Stimulated activated CD8-positive, alpha-beta memory T cell treated with anti-CD3 and anti-CD28 coated beads, Interleukin-15, amount 100 ng/mL, for 24 hours (primary cell): ENCODE measurements around the gene SPRED1.
"Not testable (repeated sequence)": the region's sequence is repeated elsewhere in the genome, so short reads cannot be mapped to it uniquely, and the experiment has no call there.

Source experiments
- DNase-seq: peaks from one replicate; pipeline ENCODE4 v3.0.0-alpha.2; 2020; ENCODE audit warnings: low read depth

The SPRED1 gene

DNA sequence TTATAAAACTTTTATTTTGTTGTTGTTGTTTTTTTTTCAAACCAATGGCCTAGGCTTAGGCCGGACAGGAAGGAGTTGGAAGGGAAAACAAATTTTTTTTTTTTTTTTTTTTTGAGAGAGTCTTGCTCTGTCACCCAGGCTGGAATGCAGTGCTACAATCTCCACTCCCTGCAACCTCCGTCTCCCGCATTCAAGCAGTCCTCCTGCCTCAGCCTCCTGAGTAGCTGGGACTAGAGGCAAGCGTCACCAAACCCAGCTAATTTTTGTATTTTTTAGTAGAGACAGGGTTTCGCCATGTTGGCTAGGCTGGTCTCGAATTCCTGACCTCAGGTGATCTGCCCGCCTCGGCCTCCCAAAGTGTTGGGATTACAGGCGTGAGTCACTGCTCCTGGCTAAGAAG is 15.6 kb upstream of the SPRED1 start:
- DNase-seq: not testable (repeated sequence)

DNA sequence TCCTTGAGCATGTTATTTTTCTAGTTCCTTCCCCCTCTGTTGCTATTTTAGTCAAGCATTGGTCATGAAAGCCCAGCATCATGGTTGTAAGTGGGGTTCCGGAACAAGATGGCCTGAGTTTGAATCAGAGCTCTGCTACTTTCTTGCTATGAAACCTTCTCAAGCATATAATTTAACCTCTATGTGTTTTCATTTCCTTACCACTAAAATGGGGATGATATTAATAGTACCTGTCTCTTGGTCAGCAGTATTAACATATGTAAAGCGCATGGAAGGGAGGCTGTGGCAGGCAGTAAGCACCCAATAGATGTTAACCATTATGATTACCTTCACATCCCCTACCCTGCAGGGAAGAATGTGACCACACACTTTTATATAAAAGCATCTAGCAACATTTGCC is 14.3 kb upstream of the SPRED1 start:
- no peak for DNase-seq

DNA sequence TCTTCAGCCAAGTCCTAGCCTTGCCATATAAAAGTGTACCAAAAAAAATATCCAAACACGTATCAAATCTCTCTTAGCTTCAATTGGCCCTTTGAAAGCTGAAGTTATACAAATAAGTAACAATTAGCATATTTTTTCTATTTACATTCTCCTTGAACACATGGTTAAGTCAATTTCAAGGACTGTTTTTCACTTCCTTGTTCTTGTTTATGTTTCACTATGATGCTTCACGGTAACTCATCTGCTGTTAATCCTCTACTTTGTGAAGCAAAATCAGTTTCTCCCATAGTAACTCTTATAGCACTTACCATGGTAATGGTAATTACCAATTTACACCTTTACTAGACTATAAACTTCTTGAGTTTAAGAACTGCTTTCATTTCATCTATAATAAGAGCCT is 10.6 kb upstream of the SPRED1 start:
- DNase-seq: no peak

DNA sequence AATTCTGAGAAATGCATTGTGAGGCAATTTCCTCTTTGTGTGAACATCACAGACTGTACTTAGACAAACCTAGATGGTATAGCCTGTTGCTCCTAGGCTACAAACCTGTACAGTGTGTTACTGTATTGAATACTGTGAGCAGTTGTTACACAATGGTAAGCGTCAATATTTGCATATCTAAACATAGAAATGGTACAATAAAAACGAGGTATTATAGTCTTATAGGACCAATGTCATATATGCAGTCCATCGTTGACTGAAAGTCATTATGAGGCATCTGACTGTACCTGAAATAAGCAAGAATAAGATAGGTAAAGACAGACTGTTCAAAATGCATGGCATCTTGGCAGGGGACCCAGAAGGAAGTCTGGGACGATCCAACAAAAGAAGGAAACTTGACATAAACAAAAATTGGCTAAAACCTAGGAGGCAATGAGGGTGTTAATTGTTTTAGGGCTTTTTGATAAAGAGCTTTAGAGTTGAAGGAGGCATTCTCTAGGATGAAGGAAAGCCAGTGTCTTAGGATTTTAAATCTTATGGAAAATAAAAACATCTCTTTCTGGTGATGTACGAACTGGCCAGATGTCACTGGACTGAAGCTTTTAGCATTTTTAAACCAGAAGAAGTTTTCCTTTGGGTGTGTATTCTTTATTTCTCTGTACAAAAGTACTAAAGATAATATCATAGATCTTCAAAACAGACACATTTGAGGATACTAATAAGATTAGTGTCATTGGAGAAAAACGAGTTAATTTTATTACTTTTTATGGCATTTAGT is 9.2 kb upstream of the SPRED1 start:
- no peak for DNase-seq

DNA sequence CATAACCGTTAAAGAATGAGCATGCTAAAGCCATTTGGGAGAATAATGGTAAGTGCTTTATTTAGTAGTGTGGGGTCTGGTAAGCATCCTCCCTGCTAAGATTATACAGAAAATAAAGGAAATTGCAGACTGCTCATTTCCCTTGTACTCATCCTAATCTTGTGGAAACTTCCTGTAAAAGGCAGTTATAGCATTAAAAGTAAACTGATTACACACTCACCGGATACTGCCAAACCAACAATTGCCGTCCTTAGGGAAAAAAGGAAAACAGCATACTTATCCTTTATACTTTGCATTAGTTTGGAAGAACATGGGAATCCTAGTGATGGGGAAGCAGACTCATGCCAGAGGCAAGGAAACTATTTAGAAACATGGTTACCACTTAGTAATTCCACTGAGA is 5.3 kb upstream of the SPRED1 start:
- no peak for DNase-seq

DNA sequence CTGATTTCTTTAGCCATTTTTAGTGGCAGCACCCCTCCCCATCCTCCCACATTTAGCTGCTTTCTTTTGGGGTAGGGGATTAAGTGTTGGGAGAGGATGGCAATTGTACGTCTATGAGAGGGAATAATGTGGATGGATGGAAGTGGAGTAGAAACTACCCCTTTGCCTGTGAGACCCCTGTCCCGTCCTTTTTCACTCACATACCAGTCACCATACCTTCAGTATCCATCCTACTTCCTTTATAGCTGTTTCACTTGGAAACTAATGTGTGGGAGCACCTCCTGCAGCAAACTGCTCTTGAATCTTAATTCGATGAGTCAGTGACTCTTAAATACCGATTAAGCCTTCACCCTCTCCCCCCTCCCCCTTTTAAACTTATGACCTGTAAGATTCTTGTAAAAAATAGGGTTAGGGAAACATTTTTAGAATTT is 730 bp downstream of the SPRED1 start:
- no peak for DNase-seq

DNA sequence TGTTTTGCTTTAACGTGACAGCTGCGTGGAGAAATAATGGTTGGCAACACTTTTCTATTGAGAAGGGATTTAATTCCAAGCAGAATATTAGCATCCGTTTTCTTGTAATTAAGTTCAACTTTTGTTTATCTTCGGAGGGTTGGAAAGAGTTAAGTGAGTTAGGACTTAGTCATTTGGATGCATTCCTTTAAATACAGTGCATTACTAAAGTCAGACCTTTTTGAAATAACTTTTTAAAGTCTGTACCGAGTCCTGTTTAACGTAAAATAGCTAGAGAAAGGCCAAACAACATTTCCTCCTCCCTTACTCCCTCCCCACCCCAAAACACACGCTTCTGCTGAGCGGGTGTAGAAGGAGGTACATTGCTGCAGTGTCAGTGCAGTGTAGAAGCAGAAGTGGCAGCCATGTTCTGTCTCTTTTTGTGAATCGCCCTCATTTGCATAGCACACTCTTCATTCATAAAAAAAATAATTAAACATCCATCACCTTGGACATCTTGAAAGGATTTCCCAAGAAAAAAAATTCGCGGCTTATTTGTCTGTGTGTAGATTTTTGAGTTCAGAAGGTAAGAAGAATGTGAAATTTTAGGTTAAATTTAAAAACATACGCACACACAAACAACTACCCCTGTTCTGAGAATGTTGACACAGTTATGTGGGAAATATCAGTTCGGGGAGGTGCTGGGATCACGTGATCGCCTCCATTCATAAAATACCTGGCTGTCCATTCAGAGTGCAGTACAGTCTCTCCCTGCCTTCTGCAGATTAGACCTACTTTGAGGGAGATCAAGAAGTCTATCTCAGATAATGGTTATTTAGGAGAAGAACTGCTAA is 1.6 kb downstream of the SPRED1 start:
- DNase-seq: no peak

DNA sequence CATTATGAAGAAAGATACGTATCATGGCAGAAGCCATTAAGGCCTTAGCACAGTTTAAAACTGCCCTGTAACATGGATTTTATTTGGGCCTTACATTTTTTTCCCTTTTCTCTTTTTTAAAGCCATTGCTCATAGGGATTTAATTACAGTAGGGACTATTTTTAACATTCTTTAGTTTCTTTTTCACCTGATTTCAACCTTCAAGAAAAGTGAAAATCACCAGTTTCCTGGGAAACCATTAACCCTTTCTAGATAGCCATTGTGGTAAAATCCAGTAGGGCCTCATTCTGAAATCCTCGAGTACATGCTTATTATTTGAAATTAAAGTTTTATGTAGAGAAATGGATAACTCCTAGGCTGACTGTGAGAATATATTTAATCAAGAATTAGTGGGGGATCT is 3.1 kb downstream of the SPRED1 start:
- no peak for DNase-seq

DNA sequence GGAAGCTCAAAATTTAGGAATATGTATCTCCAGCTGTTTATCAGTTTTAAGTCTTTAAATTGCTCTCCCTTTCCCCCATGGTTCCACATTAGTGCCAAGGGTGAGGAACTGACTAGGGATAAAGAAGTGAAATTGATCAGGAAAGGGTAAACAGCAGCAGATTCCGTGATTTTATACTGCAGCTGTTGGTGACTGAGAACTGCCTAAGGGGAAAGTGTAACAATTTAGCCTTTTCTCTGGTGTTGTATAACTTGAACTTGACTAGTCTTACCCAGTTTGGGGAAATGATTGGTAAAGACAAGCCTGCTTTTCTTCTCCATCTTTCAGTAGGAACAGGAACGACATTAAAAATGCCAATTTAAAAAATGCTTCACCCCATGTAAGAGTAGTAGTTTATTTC is 5.0 kb downstream of the SPRED1 start:
- no peak for DNase-seq

DNA sequence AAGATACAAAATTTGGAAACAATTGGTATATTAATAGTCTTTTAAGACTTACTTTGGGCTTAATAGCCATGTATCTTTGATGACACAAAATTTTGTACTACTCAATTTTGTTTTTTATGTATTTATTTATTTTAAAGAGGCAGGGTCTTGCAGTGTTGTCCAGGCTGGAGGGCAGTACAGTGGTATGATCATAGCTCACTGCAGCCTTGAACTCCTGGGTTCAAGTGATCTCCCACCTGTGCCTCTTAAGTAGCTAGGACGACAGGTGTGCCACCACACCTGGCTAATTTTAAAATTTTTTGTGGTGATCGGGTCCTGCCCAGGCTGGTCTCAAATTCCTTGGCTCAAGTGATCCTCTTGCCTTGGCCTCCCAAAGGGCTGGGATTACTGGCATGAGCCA is 6.5 kb downstream of the SPRED1 start:
- no peak for DNase-seq

DNA sequence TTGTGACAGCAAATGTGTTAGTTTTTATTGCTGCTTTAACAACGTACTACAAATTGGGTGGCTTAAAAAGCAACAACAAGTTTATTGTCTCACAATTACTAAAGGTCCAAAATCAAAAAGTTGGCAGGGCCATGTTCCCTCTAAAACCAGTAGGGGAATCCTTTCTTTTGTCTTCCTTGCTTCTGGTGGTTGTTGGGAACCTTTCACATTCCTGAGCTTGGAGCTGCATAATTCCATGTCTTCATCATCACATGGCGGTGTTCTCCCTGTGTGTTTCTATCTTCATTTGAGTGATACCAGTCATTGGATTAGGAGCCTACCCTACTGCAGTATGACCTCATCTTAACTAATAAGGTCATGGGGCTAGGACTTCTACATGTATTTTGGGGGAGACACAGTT is 7.4 kb downstream of the SPRED1 start:
- DNase-seq: no peak

DNA sequence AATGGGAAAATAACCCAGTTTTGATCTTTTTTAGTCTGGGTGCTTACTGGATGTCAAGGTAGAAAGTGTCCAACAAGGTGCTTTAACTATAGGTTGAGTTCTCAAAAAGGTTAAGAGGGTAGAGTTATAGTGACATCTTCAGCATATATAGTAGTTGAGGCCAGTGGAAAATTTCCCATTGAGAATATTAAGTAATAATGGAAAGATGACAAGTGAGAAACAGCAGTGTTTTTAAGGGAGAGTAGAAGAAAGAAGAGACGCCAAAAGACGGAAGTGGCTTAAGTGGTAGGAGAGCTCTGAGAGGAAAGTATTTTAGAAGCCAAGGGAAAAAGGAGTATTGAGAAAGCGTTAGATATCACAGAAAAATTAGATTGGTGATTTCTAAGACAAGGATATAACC is 10.6 kb downstream of the SPRED1 start:
- DNase-seq: no peak

DNA sequence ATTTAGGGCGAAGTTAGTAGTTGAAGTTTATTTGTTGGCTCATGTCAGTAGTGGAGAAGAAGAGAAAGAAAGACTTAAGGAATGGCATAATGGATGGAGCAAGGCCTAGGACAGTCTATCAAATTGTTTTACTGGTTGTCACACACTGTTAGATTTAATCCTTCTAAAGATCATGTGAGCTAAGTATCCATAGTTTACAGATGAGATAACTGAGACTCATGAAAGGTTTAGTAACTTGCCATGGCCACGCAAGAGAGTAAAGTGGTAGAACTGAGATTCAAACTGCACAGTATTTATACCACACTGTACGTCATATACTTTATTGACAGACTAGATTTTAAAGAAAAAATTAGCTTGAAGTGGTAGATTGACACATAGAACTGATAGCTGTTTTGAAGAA is 11.4 kb downstream of the SPRED1 start:
- no peak for DNase-seq

DNA sequence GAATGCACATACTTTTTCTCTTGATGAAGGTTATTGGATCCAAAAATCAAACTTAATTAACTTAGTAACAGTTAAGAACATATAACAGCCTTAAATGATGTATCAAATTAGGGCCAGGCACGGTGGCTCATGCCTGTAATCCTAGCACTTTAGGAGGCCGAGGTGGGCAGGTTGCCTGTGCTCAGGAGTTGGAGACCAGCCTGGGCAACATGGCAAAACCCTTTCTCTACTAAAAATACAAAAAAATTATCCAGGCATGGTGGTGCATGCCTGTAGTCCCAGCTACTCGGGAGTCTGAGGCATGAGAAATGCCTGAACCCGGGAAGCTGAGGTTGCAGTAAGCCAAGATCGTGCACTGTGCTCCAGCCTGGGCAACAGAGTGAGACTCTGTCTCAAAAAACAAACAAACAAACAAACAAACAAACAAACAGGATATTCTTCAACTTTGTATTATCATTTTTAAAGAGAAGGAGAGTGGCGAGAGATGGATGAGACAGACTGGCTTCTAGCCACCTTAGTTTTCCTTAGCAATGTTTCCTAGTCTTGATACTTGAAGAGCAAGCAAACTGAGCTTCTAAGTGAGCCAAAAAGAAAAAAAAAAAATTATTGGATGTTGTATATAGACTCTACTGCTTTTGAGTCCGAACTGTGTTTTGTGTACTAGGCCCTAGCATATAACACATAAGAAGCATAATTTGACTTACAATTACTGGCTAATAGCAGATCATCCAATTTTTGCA is 13.8 kb downstream of the SPRED1 start:
- no peak for DNase-seq

DNA sequence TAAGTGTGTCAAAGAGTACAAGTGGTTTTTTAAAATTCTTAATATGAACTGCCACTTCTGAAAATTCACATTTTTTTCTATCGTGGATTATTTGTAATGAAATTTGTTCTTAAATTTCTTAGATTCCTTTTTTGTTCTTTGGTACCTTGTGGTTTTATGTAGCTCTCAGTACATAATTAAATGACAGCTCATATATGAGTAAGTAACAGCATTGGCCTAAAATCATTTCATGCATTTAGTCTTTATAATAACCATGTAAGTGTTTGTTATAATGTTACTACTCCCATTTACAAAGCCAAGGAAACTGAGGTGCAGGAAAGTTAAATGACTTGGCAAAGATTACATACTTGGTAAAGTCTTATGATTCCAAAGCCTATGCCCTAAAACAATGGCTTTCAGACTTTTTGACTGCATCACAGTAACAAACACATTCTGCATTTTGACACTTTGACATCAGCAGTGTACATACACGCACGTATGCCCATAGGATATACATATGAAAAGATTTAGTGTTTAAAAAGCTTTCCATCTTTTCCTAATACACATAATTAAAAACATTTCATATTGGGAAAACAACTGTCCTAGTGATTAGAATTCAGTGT is 14.9 kb downstream of the SPRED1 start:
- DNase-seq: no peak

DNA sequence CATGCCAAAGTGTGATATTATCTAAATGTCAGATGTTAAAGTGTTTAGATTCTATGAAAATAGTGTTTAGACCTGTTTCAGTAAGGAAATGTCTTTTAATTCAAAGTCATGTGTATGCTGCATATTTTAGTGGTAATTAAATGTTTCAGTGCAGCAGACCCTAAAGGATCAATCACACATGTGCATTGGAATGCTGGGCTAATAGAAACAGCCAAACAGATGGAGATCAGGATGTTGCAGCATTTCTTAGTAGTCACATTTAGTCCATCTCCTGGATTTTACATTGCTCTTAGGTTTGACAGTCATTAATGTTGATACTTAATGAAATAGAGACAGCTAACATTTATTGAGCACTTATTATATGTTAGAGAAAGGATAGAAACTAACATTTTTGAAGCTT is 18.5 kb downstream of the SPRED1 start:
- no peak for DNase-seq

DNA sequence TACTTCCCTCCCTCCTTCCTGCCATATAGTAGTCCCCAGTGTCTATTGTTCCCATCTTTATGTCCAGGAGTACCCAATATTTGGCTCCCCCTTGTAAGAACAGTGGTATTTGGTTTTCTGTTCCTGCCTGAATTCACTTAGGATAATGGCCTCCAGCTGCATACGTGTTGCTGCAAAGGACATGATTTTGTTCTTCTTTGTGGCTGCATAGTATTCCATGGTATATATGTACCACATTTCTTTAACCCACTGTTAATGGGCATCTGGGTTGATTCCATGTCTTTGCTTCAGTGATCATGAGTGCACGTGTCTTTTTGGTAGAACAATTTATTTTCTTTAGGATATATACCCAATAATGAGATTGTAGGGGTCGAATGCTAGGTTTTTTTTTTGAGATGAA is 19.3 kb downstream of the SPRED1 start:
- DNase-seq: no peak

DNA sequence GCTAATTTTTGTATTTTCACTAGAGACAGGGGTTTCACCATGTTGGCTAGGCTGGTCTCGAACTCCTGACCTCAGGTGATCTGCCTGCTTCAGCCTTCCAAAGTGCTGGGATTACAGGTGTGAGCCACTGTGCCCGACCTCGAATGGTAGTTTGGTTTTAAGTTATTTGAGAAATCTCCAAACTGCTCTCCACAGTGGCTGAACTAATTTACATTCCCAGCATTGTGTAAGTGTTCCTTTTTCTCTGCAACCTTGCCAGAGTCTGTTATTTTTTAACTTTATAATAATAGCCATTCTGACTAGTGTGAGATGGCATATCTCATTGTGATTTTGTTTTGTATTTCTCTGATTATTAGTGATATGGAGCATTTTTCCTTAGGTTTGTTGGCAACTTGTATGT is 19.8 kb downstream of the SPRED1 start:
- DNase-seq: not testable (repeated sequence)

DNA sequence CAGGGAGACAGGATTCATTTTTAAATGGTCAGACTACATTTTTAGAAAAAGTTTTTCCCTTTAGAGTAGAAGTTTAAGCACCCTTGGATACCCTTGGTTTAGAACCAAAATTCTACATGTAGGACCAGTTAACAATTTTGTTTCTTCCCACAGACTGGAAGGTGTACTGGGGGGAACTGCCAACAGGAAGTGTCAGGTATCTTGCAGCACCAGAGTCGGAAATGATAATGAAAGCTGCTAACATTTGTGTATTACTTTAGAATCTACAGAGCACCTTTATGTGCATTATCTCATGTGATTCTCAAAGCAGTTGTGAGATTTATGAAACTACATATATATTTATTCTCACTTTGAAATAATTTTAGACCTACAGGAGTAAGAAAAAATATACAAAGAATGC is 21.5 kb downstream of the SPRED1 start:
- no peak for DNase-seq

DNA sequence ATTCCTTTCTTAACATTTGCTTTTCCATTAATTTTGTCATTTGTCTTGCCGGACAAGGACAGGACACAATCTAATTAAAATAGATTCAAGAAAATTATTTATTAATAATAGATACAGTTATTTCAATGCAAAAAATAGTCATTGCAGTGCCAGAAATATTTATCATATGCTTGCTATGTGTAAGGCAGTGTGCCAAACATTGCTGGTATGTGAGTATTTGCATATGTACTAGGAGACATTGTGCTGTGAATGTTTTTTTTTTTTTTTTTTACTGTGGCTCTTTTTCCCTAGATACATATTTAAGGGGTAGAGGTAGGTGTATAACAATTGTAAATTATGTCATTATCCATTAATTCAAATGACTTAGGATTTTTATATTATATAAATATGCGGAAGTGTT is 23.3 kb downstream of the SPRED1 start:
- DNase-seq: no peak

DNA sequence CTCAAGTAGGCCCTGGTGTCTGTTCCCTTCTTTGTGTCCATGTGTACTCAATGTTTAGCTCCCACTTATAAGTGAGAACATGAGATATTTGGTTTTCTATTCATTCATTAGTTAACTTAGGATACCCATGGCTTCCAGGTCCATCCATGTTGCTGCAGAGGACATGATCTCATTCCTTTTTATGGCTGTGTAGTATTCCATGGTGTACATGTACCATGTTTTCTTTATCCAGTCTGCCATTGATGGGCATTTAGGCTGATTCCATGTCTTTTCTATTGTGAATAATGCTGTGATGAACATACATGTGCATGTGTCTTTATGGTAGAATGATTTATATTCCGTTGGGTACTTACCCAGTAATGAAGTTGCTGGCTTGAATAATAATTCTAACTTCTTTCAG is 24.6 kb downstream of the SPRED1 start:
- DNase-seq: not testable (repeated sequence)

DNA sequence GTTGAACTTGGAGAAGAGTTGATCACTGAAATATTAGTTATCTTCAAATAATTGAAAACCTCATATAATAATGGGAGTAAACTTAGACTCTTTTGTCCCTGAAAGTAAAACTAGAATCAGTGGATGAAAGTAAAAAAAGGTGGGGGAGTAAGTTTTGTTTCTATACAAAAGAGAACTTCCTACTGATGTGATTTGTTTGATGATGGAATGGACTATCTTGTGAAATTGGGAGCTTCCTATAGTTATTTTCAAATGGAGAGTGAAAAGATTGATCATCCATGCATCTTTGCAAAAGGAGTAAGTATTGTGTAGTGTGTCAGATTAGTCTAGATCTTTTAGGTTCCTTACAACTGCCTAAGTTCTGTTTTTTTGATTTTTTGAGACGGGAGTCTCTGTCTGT is 28.4 kb downstream of the SPRED1 start:
- DNase-seq: no peak
